HUES6 (cell line): Measurements from ENCODE around the gene FGG.

Experiments used
- H3K27ac ChIP-seq: 2 replicates; pipeline ENCODE4 v1.7.0; 2013; ENCODE audit warnings: low read depth, mild to moderate bottlenecking, low read length, inconsistent platforms
- H3K27me3 ChIP-seq: 2 replicates; pipeline ENCODE4 v1.6.1; 2013; ENCODE audit warnings: low read length; ENCODE audit not compliant: control insufficient read depth, insufficient read depth
- H3K36me3 ChIP-seq: 2 replicates; pipeline ENCODE4 v1.6.1; 2013; ENCODE audit warnings: low read length; ENCODE audit not compliant: control insufficient read depth, insufficient read depth
- H3K4me1 ChIP-seq: 2 replicates; pipeline ENCODE4 v1.6.1; 2013; ENCODE audit warnings: low read length; ENCODE audit not compliant: control insufficient read depth, insufficient read depth
- H3K4me3 ChIP-seq: 2 replicates; pipeline ENCODE4 v1.5.1; 2013; ENCODE audit warnings: low read depth, low read length
- H3K9ac ChIP-seq: one replicate; pipeline ENCODE4 v1.6.1; 2013; ENCODE audit warnings: mild to moderate bottlenecking, low read length
- H3K9me3 ChIP-seq: 2 replicates; pipeline ENCODE4 v1.6.1; 2013; ENCODE audit warnings: low read depth, low read length; ENCODE audit not compliant: control insufficient read depth, insufficient read depth

Gene FGG

GRCh38 chr4:154625971-154626370 lies 13.5 kb upstream of the FGG start:
- Histone ChIP-seq H3K36me3 (no peaks in the 10 kb centered on the region), H3K27me3 (peaks cover 41% of the 10 kb centered on the region), H3K4me3 (no peak overlapping the region), H3K9me3 (no peaks in the 10 kb centered on the region), H3K9ac (no peak overlapping the region), H3K4me1 (peaks cover 9% of the 10 kb centered on the region; the same call in 1 of the 2 replicates), H3K27ac (no peak overlapping the region)

DNA sequence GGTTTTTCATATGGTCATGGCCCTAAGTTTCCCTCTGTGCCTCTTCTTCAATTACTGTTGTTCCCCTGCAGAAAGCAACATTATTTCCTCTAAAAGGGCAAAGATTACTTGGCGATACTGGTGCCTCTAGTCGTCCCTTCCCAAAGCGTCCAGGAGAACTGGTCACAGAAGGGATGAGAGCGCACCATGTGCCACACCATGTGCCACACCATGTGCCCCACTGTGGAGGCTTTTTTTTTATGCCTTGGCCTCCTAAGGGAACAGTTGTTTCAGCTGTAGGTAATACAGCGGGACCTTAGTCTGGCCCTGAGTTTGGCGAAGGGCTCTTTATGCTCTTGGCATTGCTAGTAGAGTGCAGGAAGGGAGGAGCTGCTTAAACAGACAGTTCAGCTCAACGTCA lies 11.5 kb upstream of the FGG start:
- Histone ChIP-seq H3K9ac (no peak overlapping the region), H3K4me3 (no peak overlapping the region), H3K27me3 (peaks cover 35% of the 10 kb centered on the region), H3K4me1 (peaks cover 9% of the 10 kb centered on the region; the same call in 1 of the 2 replicates), H3K9me3 (no peaks in the 10 kb centered on the region), H3K27ac (no peak overlapping the region), H3K36me3 (no peaks in the 10 kb centered on the region)

GRCh38 chr4:154623436-154623835 lies 11.0 kb upstream of the FGG start:
- H3K27me3 ChIP-seq: peaks cover 30% of the 10 kb centered on the region
- H3K27ac ChIP-seq: no peak overlapping the region
- H3K9me3 ChIP-seq: no peaks in the 10 kb centered on the region
- peaks cover 9% of the 10 kb centered on the region; the same call in 1 of the 2 replicates for H3K4me1 ChIP-seq
- no peaks in the 10 kb centered on the region for H3K36me3 ChIP-seq
- H3K9ac ChIP-seq: no peak overlapping the region
- no peak overlapping the region for H3K4me3 ChIP-seq

- no peak overlapping the region for H3K27ac ChIP-seq
- no peak overlapping the region for H3K4me3 ChIP-seq
These were observed 10.1 kb upstream of the FGG start for GRCh38 chr4:154622598-154622997.

DNA sequence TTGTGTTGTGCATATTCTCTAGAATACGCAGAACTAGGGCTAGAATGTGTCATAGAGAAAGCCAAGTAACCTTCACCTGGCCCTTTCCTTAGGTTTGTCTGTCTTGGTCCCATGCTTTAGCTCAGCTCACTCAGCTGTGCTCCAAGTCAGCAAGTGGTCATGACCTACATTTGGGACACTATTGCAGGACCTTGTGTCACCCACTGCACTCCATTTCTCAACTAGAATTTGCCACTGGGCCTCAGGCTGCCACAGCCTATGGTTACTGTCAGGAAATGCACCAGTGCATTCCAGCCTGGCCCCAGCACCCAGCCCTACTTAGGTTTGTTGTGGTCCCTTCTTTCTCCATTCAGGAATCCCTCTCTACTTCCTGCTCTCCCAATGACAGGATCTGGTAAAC lies 7.7 kb upstream of the FGG start:
- H3K4me3 ChIP-seq: no peak overlapping the region
- no peaks in the 10 kb centered on the region for H3K9me3 ChIP-seq
- no peaks in the 10 kb centered on the region for H3K36me3 ChIP-seq
- H3K9ac ChIP-seq: no peak overlapping the region
- H3K27ac ChIP-seq: no peak overlapping the region
- no peaks in the 10 kb centered on the region for H3K27me3 ChIP-seq
- H3K4me1 ChIP-seq: no peaks in the 10 kb centered on the region

More at GRCh38 chr4:154622598-154622997, 10.1 kb upstream of the FGG start:
- peaks cover 8% of the 10 kb centered on the region; the same call in 1 of the 2 replicates for H3K4me1 ChIP-seq
- H3K36me3 ChIP-seq: no peaks in the 10 kb centered on the region
- peaks cover 22% of the 10 kb centered on the region for H3K27me3 ChIP-seq
- no peaks in the 10 kb centered on the region for H3K9me3 ChIP-seq
- no peak overlapping the region for H3K9ac ChIP-seq

DNA sequence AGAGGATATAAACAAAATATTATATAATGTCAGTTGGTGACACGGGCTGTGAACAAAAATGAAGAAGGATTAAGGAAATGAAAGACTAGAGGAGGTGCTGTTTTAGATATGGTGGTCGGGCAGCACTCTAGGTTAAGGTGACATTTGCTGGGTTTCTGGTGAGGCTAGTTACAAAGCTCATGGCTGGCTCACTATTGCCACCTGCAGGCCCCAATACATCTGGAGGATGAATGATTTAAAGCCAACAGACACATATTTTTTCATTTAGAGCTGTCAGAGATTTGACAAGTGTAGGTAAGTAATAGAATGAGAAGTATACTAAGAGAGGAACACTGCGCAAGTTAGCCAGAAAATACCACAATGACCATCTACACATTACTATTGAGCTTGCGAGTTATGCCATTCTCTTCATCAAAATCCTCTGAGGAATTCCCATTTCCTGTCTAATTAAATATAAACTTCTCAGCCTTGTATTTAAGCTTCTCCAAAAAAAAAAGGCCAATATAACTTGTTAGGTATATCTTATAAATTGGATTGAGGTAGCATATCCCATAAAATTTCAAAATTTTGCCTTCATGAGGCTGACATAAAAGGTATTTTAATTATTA lies 6.4 kb upstream of the FGG start:
- no peak overlapping the region for H3K9ac ChIP-seq
- no peaks in the 10 kb centered on the region for H3K4me1 ChIP-seq

DNA sequence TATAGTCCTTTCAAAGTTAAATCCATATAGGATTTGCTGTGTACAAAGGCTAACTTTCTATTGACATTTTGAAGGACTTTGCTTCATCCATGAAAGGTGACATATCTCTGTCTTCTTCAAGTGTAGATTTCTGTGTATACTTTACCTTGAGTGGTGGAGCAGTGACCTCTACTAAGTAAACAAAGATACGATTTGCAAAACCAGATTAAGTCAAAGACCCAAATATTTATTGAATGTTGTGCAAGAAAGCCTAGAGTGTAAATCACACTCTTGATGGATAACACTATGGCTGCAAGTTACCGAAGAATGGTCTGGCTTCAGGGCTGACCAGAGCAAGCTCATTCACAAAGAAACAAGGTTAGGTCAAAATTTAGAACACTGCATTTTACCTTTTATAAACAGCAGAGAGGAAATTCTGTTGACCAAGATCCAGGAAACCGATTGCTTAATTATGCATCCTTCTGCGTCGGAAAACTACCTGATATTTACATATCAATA lies 5.4 kb upstream of the FGG start:
- Histone ChIP-seq H3K9me3 (no peaks in the 10 kb centered on the region), H3K4me1 (no peaks in the 10 kb centered on the region), H3K4me3 (no peak overlapping the region), H3K9ac (no peak overlapping the region), H3K27ac (no peak overlapping the region), H3K36me3 (no peaks in the 10 kb centered on the region), H3K27me3 (no peaks in the 10 kb centered on the region)

More for the DNA sequence above, 6.4 kb upstream of the FGG start:
- H3K36me3 ChIP-seq: no peaks in the 10 kb centered on the region
- H3K27ac ChIP-seq: no peak overlapping the region
- H3K9me3 ChIP-seq: no peaks in the 10 kb centered on the region
- H3K4me3 ChIP-seq: no peak overlapping the region
- H3K27me3 ChIP-seq: no peaks in the 10 kb centered on the region

DNA sequence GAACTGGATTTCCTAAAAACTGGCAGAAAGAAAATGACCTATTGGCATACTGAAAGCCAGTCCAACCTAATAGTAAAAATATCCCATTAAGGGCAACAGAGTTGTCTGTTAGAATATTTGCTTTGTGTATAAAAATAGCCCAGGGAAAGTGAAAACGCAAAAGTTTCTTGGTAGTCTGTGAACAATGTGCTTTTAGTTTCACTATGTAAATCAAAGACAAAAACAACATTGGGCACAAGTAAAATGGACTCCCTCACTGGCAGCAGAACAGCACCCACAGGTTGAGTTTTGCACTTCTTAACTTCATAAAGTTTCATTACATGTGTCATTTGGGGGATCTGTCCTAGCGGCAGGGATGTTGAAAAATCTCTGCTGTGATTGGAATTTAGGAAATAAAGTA lies 4.3 kb upstream of the FGG start:
- H3K9me3 ChIP-seq: no peaks in the 10 kb centered on the region
- no peaks in the 10 kb centered on the region for H3K4me1 ChIP-seq
- H3K4me3 ChIP-seq: no peak overlapping the region
- H3K27me3 ChIP-seq: no peaks in the 10 kb centered on the region
- no peak overlapping the region for H3K9ac ChIP-seq
- no peak overlapping the region for H3K27ac ChIP-seq
- H3K36me3 ChIP-seq: no peaks in the 10 kb centered on the region

DNA sequence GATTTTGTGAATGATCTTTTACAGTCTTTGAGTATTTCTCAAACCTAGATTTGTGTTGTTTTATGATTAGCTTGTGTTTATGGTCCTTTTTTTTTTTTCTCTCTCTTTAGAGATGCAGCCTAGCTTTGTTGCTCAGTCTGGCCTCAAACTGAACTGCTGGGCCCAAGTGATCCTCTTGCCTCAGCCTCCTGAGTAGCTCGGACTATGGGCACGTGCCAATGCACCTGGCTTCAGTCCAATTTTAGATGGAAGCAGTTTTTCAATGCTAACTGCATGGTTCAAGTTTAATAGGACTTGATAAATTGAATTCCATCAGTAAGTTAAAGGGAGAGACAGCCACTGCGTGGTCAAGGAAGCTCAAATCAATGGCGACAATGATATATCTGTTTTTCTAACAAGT lies 3.8 kb upstream of the FGG start:
- Histone ChIP-seq H3K4me1 (no peaks in the 10 kb centered on the region), H3K27me3 (no peaks in the 10 kb centered on the region), H3K9ac (no peak overlapping the region), H3K36me3 (no peaks in the 10 kb centered on the region), H3K27ac (no peak overlapping the region), H3K9me3 (no peaks in the 10 kb centered on the region), H3K4me3 (no peak overlapping the region)

DNA sequence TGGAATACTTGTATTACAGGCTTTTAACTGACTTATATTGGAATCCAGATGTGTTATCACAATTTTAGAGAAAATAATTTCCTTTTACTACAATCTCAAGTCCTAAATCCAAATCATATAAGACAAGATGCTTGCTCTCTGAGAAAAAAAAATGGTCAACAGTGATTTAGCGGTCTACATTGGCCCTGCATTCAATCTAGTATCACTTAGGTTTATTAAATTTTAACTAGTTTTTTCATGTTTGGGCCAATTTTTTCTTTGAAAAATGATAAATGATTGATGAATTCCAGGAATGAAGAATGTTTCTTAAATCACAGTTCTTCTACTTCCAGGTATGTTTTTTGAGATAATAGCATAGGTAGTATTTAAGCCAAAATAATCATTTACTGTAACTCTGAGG lies 2.8 kb upstream of the FGG start:
- Histone ChIP-seq H3K9me3 (no peaks in the 10 kb centered on the region), H3K9ac (no peak overlapping the region), H3K36me3 (no peaks in the 10 kb centered on the region), H3K27me3 (no peaks in the 10 kb centered on the region), H3K4me3 (no peak overlapping the region), H3K27ac (no peak overlapping the region), H3K4me1 (no peaks in the 10 kb centered on the region)

DNA sequence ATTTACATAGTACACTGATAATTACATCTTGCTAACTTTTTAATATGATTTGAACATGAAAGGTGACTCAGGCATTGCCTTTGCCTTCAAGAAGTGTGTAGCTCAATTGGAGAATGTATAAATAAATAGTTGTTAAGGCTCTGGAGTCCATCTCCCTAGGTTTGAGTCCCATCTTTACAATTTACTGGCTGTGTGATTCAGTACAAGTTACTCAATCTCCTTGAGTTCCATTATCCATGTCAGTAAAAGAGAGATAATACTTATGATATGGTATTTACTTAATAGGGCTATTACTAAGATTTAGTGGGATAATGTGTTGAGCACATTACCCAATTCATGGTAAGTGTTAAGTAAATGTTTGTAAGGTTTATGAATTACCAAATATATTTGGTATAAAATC lies 1.9 kb upstream of the FGG start:
- Histone ChIP-seq H3K36me3 (no peaks in the 10 kb centered on the region), H3K27me3 (no peaks in the 10 kb centered on the region), H3K9me3 (no peaks in the 10 kb centered on the region), H3K4me1 (no peaks in the 10 kb centered on the region), H3K27ac (no peak overlapping the region), H3K9ac (no peak overlapping the region), H3K4me3 (no peak overlapping the region)
